ENCODE data around the gene RCAN2.

The RCAN2 gene

DNA sequence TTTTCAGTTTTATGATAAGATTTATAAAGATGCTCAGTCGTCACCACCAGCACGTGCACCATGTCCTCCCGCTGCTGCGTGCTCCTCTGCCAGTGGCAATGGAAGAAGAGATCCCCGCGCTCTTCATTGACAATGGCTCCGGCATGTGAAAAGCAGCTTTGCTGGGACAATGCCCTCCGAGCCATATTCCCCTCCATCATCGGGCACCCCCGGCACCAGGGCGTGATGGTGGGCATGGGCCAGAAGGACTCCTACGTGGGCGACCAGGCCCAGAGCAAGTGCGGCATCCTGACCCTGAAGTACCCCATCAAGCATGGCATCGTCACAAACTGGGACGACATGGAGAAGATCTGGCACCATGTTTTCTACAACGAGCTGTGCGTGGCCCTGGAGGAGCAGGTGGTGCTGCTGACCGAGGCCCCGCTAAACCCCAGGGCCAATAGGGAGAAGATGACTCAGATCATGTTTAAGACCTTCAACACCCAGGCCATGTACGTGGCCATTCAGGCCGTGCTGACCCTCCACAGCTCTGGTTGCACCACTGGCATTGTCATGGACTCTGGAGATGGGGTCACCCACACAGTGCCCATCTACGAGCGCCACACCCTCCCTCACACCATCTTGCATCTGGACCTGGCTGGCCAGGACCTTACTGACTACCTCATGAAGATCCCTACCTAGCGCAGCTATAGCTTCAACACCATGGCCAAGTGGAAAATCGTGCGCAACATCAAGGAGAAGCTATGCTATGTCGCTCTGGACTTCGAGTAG is 286.2 kb downstream of the RCAN2 start:
- DNase-seq = no peak

GRCh38 chr6:46203391-46204177 is 287.7 kb downstream of the RCAN2 start:
- no peak for DNase-seq

- DNase-seq = no peak
Measured at GRCh38 chr6:46201702-46202101, 289.5 kb downstream of the RCAN2 start.

- no peak for DNase-seq
Measured at GRCh38 chr6:46199387-46199786, 291.9 kb downstream of the RCAN2 start.

- no peak for DNase-seq
Measured at GRCh38 chr6:46191961-46192360, 299.3 kb downstream of the RCAN2 start.

- no peak for DNase-seq
Measured at GRCh38 chr6:46190889-46191288, 300.4 kb downstream of the RCAN2 start.

GRCh38 chr6:46189726-46190125 is 301.5 kb downstream of the RCAN2 start:
- DNase-seq = no peak

GRCh38 chr6:46186583-46186982 is 304.7 kb downstream of the RCAN2 start:
- DNase-seq = no peak

DNA sequence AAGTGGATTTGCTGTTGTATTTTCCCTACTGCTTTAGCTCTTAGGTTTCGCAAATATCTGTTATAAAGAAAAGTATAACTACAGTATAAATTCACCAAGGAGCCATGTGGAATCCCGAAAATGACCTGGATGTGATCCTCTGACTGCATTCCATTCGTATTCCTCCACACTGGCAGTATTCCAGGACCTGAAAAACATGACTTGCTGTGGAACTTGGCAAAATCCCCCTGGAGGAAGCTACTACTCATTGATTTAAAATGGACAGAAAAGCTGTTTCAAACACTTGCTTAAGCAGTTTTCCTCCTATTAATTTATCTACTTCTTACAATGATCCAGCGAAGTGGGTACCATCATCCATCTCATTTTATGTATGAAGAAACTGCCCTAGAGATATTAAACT is 307.1 kb downstream of the RCAN2 start:
- DNase-seq = no peak

- no peak for DNase-seq
Measured at GRCh38 chr6:46175976-46176375, 315.3 kb downstream of the RCAN2 start.

GRCh38 chr6:46175446-46175845 is 315.8 kb downstream of the RCAN2 start:
- peak; percentile 4 for DNase-seq

- no peak for DNase-seq
Measured at GRCh38 chr6:46174904-46175303, 316.3 kb downstream of the RCAN2 start.

- no peak for DNase-seq
Measured at GRCh38 chr6:46172176-46172575, 319.1 kb downstream of the RCAN2 start.

All from hematopoietic multipotent progenitor cell treated with erythropoietin and hydrocortisone succinate and interleukin-3 and kit ligand, for 8 days (in vitro differentiated cells).